ENCODE results near the gene CDYL2.

GRCh38 chr16:80844395-80844794 lies 40.0 kb upstream of the CDYL2 start:
- TF ChIP-seq CTCF (conservative IDR thresholded peaks at IDR 0.05; ENCODE audit: low read length) (no peak), EZH2phosphoT487 (IDR thresholded peaks at IDR 0.05; ENCODE audit: borderline replicate concordance, low read depth, low read length) (no peak)
